NT2/D1 (cell line): ENCODE measurements around the gene MAZ.

ENCODE experiments used
- DNase-seq: peaks from one replicate; pipeline ENCODE4 v3.0.0-alpha.2; 2011; ENCODE audit warnings: low read depth, low spot score
- H3K27me3 ChIP-seq: 2 replicates; pipeline ENCODE4 v1.6.0; 2011; ENCODE audit warnings: mild to moderate bottlenecking; ENCODE audit not compliant: insufficient read length, insufficient read depth
- H3K36me3 ChIP-seq: 2 replicates; pipeline ENCODE4 v1.6.1; 2011; ENCODE audit warnings: mild to moderate bottlenecking, low read length, mixed read lengths; ENCODE audit not compliant: insufficient read depth, insufficient read length
- H3K4me1 ChIP-seq: 2 replicates; pipeline ENCODE4 v1.5.1; 2011; ENCODE audit not compliant: insufficient read depth, insufficient read length
- H3K4me3 ChIP-seq: 2 replicates; pipeline ENCODE4 v1.5.1; 2011; ENCODE audit warnings: low read depth; ENCODE audit not compliant: insufficient read length
- H3K9ac ChIP-seq: 2 replicates; pipeline ENCODE4 v1.6.0; 2011; ENCODE audit warnings: low read depth; ENCODE audit not compliant: insufficient read length
- H3K9me3 ChIP-seq: 2 replicates; pipeline ENCODE4 v1.5.1; 2011; ENCODE audit warnings: mild to moderate bottlenecking, low read length; ENCODE audit not compliant: insufficient read depth
- SUZ12 ChIP-seq: IDR thresholded peaks from 2 replicates; pipeline ENCODE4 v1.6.1; 2011; ENCODE audit not compliant: insufficient read length, insufficient read depth; ENCODE audit errors: extremely low read depth
- YY1 ChIP-seq: IDR thresholded peaks from 2 replicates; pipeline ENCODE4 v1.6.1; 2011; ENCODE audit not compliant: insufficient read length, insufficient read depth
- ZNF274 ChIP-seq: IDR thresholded peaks from 2 replicates; pipeline ENCODE4 v1.6.1; 2011; ENCODE audit warnings: mild to moderate bottlenecking, low read depth, low read length

The MAZ gene

DNA sequence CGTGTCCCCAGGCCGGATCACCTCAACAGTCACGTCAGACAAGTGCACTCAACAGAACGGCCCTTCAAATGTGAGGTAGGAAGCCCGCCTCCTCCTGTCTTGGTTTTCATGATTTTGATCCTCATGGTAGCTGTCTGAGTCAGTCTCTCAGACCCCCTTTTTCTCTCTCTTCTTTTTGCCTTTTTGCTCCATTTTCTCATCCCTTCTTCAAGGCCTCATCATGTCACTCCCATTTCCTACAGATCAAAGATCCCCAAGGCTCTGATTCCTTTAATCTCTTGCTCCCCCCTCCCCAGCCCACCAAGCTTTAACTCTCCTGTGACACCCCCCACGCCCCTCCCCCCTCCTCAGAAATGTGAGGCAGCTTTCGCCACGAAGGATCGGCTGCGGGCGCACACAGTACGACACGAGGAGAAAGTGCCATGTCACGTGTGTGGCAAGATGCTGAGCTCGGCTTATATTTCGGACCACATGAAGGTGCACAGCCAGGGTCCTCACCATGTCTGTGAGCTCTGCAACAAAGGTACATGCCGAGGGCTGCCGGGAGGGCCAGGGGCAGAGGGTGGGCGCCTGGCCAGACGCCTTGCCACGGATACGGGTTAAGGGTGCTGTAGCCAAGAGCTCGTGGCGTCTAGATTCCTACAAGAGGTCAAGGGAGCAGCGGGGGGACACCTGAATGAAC is 2.0 kb downstream of the MAZ start:
- DNase-seq: no peak
- H3K4me3 ChIP-seq: peak overlapping the region; percentile 100
- no peak for TF ChIP-seq SUZ12
- no peak for TF ChIP-seq YY1
- TF ChIP-seq ZNF274: no peak
- no peaks in the 10 kb centered on the region for H3K9me3 ChIP-seq
- peak overlapping the region; percentile 100 for H3K9ac ChIP-seq
- H3K27me3 ChIP-seq: no peaks in the 10 kb centered on the region
- H3K36me3 ChIP-seq: peaks cover 52% of the 10 kb centered on the region
- H3K4me1 ChIP-seq: peaks cover 23% of the 10 kb centered on the region

- TF ChIP-seq SUZ12 (no peak), YY1 (no peak)
- no peak for DNase-seq
- Histone ChIP-seq H3K4me1 (peaks cover 25% of the 10 kb centered on the region), H3K36me3 (peaks cover 44% of the 10 kb centered on the region), H3K4me3 (peak overlapping the region; percentile 100), H3K9me3 (no peaks in the 10 kb centered on the region), H3K9ac (peak overlapping the region; percentile 100), H3K27me3 (no peaks in the 10 kb centered on the region)
These were observed 2.9 kb downstream of the MAZ start for GRCh38 chr16:29809031-29809747.

- Histone ChIP-seq H3K9ac (peak overlapping the region; percentile 100), H3K4me1 (peaks cover 29% of the 10 kb centered on the region), H3K9me3 (no peaks in the 10 kb centered on the region), H3K36me3 (peaks cover 35% of the 10 kb centered on the region), H3K4me3 (peak overlapping the region; percentile 100), H3K27me3 (no peaks in the 10 kb centered on the region)
- TF ChIP-seq ZNF274 (no peak), SUZ12 (no peak), YY1 (no peak)
- DNase-seq: no peak
These were observed 3.7 kb downstream of the MAZ start for GRCh38 chr16:29809850-29810698.

DNA sequence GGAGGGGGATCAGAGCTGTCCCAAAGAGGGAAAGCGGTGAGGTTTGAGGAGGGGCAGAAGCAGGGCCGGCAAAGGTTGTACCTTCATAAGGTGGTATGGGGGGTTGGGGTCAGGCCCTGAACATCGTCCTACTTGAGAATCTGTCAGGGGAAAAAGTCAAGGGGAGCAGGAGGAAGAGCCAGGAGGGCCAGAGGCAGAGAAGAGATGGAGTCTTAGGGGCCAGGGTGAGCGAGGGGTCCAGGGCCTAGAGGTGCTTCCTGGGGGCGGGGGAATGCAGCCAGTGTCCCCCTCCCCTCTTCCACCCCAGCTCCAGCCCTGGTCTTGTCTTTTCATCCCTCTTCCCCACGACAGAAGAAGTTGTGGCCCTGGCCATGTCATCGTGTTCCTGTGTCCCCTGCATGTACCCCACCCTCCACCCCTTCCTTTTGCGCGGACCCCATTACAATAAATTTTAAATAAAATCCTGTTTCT is 4.4 kb downstream of the MAZ start:
- TF ChIP-seq SUZ12 (no peak), ZNF274 (no peak), YY1 (no peak)
- no peak for DNase-seq
- H3K36me3 ChIP-seq: peaks cover 35% of the 10 kb centered on the region
- no peaks in the 10 kb centered on the region for H3K27me3 ChIP-seq
- H3K9ac ChIP-seq: peak overlapping the region; percentile 100
- H3K4me1 ChIP-seq: peaks cover 31% of the 10 kb centered on the region
- peak overlapping the region; percentile 100 for H3K4me3 ChIP-seq
- H3K9me3 ChIP-seq: no peaks in the 10 kb centered on the region

GRCh38 chr16:29811170-29811895 is 5.0 kb downstream of the MAZ start:
- TF ChIP-seq ZNF274: no peak
- no peak for TF ChIP-seq SUZ12
- TF ChIP-seq YY1: no peak
- Histone ChIP-seq H3K4me1 (peaks cover 31% of the 10 kb centered on the region), H3K9me3 (no peaks in the 10 kb centered on the region), H3K36me3 (peaks cover 35% of the 10 kb centered on the region), H3K9ac (peak overlapping the region; percentile 100), H3K4me3 (peak overlapping the region; percentile 100), H3K27me3 (no peaks in the 10 kb centered on the region)
- peak; percentile 97 for DNase-seq

GRCh38 chr16:29811896-29812665 is 5.8 kb downstream of the MAZ start, which contains the start of gene PRRT2:
Gene PRRT2 (plus strand): TSS chr16:29812193. CDS start chr16:29813055, 862 bp downstream.
- Histone ChIP-seq H3K36me3 (peaks cover 35% of the 10 kb centered on the region), H3K27me3 (no peaks in the 10 kb centered on the region), H3K9ac (peak within 1 kb of the TSS; percentile 99), H3K4me3 (peak within 1 kb of the TSS; percentile 100), H3K4me1 (peaks cover 31% of the 10 kb centered on the region), H3K9me3 (no peaks in the 10 kb centered on the region)
- peak; percentile 57 for DNase-seq
- TF ChIP-seq ZNF274 (no peak), SUZ12 (no peak), YY1 (no peak)
